GM19452 (cell line): ENCODE measurements around the gene LRRC4.

Experiments used
- ATAC-seq: cut with Tn5 transposase; IDR thresholded peaks from one replicate; pipeline ENCODE4 v1.9.1; 2021; ENCODE audit not compliant: unreplicated experiment

The LRRC4 gene

DNA sequence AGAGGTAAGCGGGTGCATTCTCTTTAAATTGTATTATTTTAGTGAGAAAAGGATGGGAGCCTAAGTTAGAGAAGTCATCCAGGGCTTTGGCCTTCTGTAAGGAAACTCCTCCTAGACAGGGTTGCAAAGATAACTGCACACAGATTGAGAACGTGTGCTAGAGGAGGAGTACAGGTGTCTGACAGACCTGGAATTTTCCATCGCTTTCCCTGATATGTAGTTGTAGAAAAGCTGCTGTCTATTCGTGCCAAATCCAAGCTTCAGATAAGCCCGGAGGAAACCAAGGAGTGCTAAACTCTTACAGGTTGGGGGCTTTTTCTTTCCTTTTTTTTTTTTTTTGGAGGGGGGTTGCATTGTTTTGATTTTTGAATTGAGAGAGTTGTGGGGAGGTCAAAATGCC, 23.1 kb downstream of the LRRC4 start:
- no peak for ATAC-seq

DNA sequence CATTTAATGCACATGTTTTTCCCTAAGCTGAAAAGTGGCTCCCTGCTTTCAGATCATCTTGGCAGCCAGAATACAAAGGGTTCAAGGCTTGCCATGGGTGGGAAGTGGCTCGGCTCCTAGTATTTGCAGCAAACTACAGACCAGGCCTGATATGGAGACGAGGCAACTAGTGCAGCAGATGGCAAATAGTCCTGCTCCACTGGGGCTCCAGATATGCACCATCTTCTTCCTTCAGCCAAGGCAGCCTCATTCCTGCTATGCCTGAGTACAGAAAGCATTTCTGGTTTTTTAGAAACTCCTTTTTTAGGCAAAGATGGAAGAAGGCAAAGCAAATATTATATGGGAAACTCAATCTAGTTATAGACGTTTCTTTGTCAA, 23.9 kb downstream of the LRRC4 start:
- no peak for ATAC-seq

DNA sequence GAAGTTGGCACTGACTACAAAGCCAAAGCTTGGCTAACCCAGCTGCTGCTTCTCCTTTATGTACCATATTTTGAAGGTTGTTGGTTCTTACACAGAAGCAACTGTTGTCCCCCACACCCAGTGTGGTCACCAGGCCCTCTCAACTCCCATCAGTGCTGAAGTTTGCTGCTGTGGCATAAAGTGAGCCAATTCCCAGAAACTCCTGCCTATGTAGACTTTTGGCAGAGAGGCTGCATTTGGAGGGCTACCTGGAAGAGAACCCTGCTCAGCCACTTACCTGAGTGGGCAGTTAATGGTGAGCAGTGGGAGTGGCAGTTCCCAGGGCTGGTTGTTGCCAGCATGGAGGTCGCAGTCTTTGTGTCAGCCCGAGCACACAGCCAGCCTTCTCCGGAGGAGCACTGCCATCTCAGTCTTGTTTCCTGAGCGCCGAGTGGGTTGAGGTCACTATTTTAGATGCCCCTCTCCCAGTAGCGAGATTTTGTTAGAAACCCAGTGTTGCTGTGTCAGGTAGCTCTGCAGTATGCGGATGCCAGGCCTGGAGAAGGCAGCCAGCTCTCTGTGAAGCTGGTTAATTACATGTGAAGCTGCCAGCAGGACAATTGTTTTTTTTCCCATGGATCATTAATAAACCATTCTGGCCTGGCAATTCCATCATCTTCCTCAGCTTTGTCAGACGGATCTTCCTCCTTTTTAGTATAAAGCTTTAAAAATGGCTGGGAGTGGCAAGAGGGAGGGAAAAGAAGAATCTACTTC, 24.5 kb downstream of the LRRC4 start:
- ATAC-seq = no peak

DNA sequence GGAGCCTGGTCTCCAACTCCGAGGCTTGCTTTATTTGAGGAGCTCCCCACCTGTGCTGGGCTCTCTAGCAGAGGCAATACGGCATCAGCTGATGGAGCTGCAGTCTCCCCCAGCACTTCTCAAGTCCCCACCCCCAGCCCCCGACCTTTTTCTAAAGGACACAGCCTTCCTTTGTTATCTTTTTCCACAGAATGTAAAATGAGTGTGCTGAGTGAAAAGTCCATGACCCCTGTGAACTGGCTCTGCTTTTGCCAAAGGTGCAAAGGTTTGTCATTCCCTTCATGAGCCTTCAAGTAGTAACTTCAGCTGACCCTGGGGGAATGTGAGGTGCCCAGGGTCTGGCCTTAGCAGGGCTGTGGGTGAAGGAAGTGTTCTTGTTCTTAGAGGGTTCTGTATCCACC, 25.5 kb downstream of the LRRC4 start:
- no peak for ATAC-seq

DNA sequence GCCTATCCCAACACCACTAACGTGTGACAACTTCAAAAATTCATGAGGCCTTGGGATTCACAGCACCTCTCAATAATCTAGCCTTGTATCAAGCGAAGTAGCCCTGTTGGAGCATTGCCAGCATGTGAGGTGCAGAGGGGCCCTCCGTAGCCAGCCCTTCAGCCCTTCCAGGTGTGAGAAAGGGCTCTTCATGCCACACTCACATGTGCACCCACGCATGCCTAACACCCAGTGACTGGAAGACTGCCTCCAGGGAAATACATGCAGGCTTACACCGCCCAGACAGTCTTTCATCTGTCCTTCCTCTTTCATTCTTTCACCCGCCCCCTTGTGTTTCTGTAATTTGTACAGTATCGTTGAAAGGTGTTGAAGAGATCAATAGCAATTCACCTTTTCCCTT, 26.1 kb downstream of the LRRC4 start:
- no peak for ATAC-seq

DNA sequence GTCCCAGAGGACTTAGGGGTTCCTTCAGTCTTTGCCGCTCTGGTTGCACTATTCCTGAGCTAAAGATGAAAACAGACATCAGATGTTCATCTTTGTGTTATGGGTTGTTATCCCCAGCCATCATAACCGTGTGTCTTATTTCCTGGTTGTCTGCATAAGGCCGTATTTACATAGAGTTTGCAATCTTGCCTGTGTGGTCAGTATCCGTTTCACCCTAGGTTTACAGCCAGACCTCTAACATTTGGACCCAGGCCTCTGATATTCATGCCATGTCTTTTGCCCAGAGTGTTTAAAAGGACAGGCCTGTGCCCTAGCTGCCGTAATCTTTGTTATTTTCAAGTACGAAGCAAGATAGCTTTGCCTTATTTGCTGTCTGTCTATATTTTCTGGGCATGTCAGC, 26.6 kb downstream of the LRRC4 start:
- no peak for ATAC-seq

DNA sequence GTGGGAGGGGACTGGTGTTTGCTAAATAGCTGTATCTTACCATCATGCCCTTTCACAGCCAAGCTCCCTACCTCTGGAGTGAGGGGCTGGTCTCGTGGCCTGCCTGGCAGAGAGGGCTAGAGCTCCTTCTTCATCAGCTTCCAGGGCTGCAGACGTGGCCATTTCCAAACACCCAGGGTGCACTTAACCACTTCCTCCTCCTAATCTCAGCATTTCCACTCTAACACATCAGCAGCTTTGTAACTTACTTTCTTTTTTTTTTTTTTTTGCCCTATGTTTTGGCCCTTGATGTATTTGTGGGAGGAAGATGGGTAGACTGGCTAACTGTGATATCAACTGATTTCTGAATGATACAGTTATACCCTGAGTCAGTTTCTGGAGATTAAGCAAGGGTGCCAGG, 27.4 kb downstream of the LRRC4 start:
- no peak for ATAC-seq

DNA sequence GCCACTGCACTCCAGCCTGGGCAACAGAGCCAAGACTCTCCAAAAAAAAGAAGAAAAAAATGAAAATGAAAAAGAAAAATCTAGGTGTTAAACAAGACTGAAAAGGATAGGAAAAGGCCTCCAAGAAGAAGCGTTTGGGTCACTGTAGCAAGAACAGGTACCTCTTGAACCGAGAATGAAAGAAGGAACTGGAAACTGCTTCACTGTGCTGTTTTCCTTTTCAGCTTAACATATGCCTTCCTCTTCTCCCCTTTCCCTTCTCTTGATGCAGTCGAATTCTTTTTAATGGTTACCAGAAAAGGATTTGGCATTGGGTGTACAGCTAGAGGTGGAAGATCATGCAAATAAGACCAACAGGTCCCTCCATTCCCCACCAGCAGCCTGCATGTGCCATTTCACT, 28.1 kb downstream of the LRRC4 start:
- ATAC-seq = peak; percentile 57

DNA sequence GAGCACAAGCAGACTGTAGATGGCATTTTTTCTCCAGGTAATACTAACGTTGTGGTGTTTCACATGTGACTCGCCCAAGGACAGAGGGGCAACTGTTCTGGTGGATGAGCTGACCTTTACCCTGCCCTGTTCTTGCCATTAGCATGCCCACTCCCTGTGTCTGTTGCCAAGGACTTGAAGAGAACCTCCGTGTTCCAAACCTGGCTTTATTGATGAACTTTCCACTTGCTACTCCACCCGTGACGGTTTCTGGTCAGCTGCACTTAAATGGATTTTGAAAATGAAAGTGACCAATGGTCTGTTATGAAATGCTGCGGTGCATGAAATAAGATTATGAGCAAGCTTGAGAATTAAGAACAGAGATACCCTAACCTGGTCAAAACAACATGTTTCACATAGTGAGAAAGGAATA, 30.4 kb downstream of the LRRC4 start:
- peak; percentile 65 for ATAC-seq

DNA sequence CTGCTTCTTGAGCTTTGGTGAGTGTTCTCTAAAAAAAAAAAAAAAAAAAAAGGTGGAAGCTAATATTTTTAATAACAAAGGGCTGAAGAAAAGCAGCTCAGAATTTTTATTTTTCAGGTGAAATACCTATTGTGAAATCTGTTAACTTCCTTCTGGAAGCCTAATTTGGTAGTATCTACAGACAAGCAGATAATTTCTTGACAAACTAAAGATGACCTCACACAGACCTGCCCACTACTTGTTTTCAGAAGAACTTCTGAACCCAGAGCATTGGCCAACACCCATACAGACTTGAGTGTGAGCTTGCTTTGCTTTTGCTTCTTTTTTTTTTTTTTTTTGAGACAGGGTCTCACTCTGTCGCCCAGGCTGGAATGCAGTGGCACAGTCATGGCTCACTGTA, 31.2 kb downstream of the LRRC4 start:
- no peak for ATAC-seq

DNA sequence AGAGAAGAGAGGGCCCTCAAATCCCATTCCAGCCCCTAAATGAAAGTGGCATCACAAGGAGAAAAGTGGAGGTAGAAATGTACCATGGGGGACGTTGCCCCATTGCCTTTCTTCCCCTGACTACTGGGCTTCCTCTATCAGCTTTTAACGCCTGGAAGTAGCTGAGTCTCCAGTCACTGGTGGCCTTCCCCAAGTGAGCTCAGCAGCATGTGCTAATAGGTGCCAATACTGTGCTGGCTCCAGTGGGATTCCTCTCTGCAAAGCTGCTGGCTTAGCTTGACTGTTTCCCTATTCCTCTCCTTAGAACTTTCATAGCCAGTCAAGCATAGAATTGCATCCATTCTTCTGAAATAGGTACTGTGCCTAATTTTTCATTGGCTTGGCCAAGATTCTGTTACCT, 32.6 kb downstream of the LRRC4 start:
- no peak for ATAC-seq

DNA sequence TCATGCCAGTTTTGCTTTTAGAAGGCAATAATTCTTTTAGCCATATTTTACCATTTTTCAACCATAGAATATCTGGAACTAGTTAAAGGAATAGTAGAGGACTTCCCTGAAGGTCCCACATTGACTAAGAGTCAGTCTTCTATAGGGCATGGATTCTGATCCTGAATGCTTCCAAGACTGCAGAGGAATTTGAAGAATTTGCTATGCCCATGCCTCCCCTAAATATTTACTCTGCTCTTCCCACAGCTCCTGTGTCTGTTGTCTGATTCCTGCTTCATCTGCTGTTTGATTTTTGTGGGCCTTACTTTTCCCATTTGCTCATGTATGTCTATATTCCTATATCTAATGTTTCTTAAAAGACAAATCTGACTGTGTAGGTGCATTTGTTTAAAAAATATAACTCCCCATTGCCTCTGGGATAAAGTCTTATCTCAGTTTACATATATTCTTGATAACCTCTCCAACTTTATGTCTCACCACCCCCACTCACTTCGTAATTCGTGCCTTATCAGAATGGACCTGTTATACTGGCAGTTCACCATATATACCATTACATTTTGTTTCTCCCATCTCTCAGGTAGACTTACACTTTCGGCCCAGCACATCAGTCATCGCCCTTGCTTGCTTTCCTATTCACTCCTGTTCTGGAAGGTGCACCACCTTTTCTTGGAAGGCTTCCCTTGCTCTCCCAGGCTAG, 33.9 kb downstream of the LRRC4 start:
- ATAC-seq = no peak

DNA sequence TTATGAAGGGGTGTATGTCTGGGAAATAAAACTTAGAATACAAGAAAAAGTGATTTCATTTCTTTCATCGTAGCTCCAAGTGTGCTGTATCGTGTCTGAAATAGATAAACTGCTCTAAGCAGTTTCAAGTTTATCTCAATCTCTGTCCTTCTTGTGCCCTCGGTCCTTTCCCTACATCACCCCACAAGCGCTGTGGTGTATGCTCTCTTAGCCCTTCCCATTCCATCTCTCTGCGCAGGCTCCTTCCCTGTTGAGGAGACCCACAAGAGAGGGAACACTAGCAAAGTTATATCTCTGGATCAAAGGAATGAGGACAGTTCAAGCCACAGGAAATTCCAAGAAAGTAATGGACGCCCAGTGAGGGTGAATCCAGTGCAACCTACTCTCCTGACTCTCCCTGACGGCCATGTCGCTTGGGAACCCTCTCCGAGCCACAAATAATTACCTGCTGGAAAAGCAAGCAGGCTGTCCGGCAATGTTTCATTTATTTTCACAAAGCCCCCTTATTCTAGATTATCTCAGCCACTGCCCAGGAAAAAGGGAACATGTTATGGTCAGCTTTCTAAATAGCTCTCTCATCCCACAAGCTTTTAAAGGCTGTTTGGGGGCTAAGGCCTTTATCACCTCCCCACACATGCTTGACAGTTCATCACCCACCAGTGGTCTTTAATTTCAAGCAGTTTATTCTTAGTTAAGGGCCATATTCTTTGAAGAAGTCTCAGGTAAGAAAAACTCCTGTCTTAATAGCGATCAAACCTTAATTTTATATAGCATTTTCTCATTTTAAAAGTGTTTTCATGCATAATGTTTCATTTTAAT, 34.8 kb downstream of the LRRC4 start:
- ATAC-seq = no peak

DNA sequence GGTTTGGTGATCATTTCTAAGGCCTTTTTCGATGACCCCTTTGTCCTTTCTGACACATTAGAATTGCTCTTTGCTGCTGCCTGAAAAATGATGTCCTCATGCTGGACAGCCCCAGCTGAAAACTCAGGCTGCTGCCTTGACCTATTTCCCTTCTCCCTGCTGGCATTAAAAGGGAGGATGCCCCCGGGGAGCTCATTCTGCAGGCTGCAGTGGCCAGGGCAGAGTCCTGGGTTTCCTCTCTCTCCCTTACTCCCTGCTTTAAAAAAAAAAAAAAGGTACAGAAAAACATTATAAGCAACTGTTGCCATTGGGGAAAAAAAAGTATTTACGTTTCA, 35.4 kb downstream of the LRRC4 start:
- no peak for ATAC-seq

DNA sequence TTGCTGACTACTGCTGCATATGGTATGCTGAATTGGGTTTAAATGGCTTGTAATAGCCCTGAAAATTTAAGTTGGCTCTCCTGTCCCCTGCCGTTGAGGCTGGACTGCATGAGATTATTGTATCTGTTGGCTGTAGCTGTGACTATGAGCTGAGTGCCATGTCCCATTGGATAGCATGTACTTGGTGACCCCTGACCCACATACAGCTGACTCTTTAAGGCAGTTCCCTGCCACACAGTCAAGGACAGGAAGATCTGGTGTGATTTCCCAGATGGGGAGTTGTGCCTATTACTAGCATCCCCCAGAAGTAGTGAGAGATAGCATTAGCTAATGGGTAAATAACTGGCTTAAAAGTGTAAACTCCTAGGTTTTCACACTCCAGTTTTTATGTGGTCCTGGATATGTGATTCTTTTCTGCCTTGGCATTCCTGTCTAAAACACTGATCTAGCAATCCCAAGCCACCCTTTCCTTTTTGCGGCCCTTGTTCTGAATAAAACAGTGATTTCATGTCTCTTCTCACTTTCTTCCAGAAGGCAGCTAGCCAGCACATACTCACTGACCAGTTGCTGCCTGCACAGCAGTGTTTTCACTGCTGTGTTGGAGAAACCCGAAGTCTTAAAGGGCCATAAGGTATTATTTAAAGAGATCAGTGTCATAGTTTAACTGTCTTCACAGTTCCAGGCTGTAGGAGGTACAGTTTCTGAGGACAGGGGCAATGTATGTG, 35.9 kb downstream of the LRRC4 start:
- ATAC-seq = no peak

DNA sequence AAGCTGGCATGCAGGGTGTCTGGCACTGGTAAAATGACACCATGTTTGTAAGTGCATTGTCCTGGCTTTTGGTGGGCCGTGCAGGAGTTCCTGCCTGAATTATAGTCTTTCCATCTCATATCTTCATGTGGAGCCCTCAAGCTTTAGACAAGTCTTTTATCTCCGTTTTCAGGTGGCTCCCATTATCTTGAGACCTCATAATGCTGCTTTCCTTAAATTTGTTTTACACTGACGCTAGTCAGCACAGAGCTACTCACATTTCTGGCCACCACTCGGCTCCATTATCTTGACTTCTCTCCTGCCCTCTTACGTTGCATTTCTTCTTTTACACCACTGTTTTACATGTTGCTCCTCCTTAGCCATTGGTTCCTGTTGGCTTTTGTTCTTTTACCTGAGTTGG, 37.2 kb downstream of the LRRC4 start:
- no peak for ATAC-seq

DNA sequence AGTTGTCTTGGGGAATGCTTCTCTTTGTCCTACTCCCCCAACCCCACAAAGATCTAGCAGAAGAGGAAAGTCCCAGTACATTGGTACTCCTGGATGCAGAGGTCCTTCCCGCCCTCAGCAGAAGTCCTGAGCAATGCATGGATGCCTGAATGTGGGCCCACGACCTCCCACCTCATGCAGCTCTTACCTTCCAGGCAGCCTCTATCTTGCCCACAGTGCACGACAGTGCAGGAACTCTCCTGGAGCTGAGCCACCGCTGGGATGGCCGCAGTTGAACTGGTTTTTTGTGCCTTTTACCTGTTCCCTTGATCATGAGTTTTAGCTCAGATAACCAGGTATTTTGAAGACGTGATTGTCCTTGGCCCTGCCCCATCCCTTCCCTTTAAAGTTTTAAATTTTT, 37.9 kb downstream of the LRRC4 start:
- no peak for ATAC-seq

DNA sequence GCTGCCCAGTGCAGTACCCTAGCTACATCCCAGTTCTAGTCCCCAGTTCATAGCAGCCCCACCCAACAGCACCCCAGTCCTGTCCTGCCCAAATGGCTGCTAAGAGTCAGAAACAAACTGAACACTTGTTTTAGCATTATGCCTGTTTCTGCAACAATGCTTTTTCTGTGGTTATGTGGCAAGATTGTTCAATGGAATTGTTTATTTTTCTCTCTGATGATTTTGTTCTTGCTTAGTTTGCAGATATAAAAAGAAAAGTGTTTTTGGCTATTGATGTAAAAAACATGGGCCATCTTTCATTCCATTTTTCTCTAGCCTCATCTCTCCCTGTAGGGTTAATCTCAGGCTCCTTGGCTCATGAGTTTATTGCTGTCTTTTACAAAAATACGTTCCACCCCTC, 42.5 kb downstream of the LRRC4 start:
- no peak for ATAC-seq

DNA sequence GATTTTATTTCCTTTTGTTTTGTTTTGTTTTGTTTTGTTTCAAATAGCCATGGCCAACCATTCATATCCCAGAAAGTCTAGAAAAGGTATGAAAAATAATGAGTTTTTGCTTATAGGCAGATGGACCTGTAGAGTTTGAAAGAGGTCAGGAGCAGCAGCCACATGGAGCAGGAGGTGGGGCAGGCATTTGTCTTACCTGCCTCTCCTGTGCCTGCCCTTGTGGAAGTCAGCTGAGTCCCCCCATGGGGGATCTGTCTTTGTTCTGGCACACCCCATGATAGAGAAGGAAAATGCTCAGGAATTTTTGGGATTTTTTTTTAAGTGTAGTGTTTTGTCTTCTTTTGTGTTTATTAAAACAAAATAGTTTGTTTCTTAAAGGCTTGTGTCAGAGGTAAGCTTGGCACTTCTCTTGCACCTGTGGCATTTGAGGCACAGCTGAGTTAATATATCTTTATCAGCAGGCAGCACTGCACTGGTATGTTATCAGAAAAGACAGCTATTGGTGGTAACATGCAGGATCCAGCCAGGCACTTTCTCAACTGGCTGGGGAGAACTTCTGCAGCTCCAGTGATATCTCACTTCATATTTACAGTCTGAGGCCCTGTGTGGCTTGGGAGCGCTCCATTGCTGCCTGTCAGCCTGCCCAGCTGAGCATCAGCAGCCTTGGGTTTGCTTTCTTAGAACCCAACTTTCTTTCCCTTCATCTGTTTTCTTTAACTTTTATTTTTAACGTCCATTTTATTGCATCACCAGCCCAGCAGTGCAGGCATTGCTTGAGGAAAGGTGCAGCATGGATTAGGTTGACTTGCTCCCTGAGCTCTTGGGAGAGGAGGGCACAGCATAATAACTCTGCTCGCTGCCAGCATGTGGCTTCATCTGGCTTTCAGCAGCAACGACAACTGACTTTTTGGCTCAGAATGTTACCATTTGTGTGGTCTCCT, 44.4 kb downstream of the LRRC4 start:
- no peak for ATAC-seq

DNA sequence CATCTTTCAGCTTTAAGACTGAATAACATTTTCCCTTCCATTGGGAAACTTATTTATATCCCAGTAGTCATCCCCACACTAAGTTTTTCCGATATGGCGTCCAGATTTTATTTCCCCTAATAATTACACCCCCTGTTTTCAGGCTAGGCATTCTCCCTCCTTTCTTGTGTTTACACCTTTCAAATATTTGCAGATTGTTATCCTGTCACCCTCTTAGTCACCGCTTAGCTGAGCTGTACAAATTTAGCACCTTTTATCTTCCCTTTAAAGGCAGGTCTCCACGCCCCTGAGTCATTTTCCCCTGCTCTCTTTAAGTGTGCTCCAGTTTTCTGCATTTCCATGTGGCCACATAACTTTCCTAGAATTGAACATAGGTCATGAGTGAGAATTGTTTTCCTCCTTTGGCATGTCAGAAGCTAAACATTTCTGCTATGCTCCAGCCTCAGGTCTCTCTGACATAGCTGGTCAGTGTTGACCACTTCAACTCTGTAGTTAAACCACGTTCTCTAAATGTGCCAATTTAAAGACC, 47.4 kb downstream of the LRRC4 start:
- ATAC-seq = no peak
